ENCODE results near the gene KCNJ14.

KCNJ14 gene

GRCh38 chr19:48455171-48455907 lies at the start of gene KCNJ14:
Gene KCNJ14 (plus strand): TSS chr19:48455574. CDS start chr19:48461725, 6,151 bp downstream.
- no peak for DNase-seq

GRCh38 chr19:48405850-48406249 lies 49.5 kb upstream of the KCNJ14 start:
- DNase-seq = no peak

GRCh38 chr19:48413879-48414587 lies 41.3 kb upstream of the KCNJ14 start:
- DNase-seq = no peak

DNA sequence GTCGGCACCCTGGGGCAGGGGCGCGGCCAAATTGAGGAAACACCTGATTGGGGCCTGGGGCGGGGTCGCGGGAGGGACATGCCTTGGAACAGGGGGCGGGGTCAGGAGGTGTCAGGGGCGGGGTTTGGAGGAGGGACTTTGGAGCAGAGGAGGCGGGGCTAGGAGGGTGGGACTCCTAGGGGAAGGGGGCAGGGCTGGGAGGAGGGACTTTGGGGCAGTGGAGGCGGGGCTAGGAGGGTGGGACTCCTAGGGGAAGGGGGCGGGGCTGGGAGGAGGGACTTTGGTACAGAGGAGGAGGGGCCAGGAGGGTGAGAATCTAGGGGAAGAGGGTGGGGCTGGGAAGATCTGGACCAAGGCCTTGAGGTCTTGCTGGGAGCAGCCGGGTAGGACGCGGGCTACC lies 40.0 kb upstream of the KCNJ14 start:
- DNase-seq = peak; percentile 45

GRCh38 chr19:48415806-48416221 lies 39.6 kb upstream of the KCNJ14 start:
- DNase-seq = no peak

GRCh38 chr19:48417421-48417820 lies 38.0 kb upstream of the KCNJ14 start:
- no peak for DNase-seq

- DNase-seq = peak in 1 of 2 experiments; percentile 25
Observed at GRCh38 chr19:48418317-48419064, 36.9 kb upstream of the KCNJ14 start.

DNA sequence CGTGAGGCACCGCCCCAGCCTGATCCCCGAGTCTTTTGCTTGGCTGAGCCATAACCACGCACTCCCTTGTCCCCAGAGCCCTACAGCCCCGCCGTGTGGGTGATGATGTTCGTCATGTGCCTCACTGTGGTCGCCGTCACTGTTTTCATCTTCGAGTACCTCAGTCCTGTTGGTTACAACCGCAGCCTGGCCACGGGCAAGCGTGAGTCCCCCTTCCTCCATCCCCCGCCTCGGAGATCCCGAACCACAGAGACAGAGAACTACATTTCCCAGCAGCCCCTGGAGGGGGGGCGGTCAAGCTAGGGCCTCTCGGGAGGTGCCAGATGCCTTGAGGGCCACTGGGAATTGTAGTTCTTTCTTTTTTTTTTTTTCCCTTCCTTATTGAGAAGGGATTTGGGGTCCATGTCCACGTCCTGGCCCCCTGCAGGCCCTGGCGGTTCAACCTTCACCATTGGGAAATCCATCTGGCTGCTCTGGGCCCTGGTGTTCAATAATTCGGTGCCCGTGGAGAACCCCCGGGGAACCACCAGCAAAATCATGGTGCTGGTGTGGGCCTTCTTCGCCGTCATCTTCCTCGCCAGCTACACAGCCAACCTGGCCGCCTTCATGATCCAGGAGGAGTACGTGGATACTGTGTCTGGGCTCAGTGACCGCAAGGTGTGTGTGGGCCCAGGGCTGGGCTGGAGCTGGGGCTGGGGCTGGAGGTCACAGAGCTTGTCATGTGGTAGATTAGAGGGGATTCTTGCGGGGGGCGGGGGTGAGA lies 36.0 kb upstream of the KCNJ14 start:
- DNase-seq = peak; percentile 75 to 83

DNA sequence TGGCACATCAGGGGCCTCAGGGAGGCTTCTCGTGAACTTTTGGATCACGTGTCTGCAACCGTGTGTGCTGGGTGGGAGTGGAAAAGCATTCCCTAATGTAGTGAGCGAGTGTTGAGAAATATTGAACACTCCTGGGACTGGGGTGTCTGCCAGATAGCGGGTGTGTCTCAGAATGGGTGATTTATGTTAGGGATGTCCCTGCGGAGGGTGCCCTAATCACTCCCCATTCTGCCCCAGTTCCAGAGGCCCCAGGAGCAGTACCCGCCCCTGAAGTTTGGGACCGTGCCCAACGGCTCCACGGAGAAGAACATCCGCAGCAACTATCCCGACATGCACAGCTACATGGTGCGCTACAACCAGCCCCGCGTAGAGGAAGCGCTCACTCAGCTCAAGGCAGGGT lies 33.8 kb upstream of the KCNJ14 start:
- no peak for DNase-seq

- peak; percentile 58 to 70 for DNase-seq
Observed at GRCh38 chr19:48424694-48425219, 30.6 kb upstream of the KCNJ14 start.

- no peak for DNase-seq
Observed at GRCh38 chr19:48428670-48429069, 26.7 kb upstream of the KCNJ14 start.

- DNase-seq = peak; percentile 47 to 60
Observed at GRCh38 chr19:48433337-48433736, 22.0 kb upstream of the KCNJ14 start.

DNA sequence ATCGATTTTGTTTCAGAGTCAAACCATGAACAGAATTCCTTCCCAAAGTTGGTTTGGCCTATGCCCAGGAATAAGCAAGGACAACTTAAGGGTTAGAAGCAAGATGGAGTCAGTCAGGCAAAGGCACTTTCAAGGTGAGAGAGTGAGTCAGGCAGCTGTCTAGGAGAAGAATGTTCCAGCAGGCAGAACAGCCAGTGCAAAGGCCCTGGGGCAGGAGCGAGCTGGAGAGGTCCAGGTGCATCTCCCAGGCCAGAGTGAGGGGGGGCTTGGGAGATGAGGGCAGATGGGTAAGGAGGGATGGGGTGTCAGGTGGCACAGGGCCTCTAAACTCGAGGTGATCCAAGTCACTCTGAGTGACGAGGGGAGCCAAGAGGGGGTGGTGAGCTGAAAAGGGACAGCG lies 18.8 kb upstream of the KCNJ14 start:
- DNase-seq = no peak

DNA sequence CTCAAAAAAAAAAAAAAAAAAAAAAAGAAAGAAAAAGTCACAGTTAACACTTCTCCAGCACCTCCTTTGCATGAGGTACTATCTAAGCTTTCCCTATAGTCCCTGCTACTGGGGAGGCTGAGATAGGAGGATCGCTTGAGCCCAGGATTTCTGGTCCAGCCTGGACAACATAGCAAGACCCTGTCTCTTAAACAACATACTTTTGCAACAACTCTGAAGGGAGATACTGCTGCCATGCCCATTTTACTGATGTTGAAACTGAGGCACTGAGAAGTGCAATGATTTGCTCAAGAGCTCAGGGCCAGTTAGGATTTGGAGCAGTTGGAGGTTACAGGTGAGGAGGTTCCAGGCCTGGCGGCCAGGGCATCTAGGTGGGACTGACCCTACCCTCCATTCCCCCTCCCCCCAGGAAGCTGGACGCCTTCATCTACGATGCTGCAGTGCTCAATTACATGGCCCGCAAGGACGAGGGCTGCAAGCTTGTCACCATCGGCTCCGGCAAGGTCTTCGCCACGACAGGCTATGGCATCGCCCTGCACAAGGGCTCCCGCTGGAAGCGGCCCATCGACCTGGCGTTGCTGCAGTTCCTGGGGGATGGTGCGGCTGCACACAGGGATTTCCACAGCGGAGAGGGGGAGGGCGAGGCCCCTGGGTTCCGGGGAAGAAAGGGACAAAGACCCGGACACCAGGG lies 13.9 kb upstream of the KCNJ14 start:
- DNase-seq = no peak

GRCh38 chr19:48442116-48443035 lies 13.0 kb upstream of the KCNJ14 start:
- DNase-seq = no peak

DNA sequence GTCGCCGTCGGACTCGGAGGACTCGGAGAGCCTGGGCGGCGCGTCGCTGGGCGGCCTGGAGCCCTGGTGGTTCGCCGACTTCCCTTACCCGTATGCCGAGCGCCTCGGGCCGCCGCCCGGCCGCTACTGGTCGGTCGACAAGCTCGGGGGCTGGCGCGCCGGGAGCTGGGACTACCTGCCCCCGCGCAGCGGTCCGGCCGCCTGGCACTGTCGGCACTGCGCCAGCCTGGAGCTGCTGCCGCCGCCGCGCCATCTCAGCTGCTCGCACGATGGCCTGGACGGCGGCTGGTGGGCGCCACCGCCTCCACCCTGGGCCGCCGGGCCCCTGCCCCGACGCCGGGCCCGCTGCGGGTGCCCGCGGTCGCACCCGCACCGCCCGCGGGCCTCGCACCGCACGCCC lies 12.1 kb upstream of the KCNJ14 start:
- no peak for DNase-seq

GRCh38 chr19:48443731-48444128 lies 11.6 kb upstream of the KCNJ14 start:
- DNase-seq = no peak

DNA sequence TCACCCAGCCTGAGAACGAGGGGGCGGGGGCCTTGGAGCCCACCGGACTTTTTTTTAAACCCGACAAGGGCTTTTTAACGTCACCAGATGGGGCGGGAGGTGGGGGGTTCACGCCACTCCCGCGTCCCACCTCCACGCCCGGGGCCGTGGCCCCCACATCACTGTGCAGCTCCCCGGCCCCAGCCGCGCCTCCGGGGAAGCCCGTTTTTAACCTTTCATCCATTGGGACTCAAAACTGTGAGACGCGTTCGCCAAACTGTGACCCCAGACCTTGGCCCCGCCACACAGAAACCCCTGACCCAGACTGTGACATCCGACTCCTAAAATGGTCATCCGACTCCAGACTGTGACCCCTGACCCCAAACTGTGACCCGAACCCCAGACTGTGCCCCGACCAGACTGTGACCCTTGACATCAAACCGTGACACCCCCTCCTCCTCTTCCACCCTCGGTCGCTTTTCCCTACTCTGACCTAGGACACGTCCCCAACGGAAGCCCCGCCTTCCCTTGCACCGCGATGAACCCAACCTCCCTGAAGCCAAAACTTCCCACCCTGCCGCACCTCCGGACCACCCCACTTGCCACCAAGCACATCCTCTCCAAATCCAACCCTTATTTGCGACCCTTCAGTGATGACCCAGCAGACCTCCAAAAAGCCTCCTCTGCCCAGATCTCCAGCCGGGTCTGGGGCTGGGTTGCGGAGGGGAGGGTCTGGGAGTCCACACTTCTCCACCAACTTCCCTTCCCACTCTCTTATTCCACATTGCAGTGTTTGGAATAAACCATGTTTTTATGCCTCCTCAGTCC lies 11.0 kb upstream of the KCNJ14 start:
- no peak for DNase-seq

- peak in 1 of 2 experiments; percentile 39 for DNase-seq
Observed at GRCh38 chr19:48444936-48445200, 10.5 kb upstream of the KCNJ14 start.

- DNase-seq = peak; percentile 77
Observed at GRCh38 chr19:48445256-48445605, 10.1 kb upstream of the KCNJ14 start.

All from Kasumi-1 (cell line).